ENCODE measurements around the gene NPR2.

NPR2 gene

DNA sequence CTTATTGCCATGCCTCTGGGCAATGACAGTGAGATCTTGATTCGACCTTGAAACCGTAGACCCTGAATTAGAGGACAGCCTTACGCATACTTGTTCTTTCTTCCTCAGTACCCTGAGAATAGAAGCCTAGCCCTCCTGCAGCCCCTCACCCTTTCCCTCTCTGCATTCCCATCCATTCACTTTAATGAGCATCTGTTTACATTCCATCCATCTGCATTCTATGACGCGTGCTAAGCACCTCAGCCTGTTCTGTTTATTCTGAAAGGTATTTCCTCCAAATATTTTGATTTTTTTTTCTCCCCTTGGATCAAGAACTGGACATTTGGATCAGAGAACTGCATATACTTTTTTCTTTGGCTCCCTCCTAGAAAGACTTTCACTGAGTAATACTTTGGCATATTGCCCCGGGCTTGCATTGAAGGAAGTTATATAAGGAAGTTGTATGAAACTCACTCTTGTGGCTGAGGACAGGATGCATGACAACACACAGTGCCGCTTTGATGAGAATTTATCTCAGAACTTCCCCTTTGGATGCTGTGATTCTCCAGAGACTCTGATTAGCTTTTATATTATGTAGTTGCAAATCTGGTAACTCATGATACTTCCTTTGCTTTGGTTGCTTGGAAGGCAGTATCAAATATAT lies 53.4 kb downstream of the NPR2 start:
- TF ChIP-seq, protein P1, sequence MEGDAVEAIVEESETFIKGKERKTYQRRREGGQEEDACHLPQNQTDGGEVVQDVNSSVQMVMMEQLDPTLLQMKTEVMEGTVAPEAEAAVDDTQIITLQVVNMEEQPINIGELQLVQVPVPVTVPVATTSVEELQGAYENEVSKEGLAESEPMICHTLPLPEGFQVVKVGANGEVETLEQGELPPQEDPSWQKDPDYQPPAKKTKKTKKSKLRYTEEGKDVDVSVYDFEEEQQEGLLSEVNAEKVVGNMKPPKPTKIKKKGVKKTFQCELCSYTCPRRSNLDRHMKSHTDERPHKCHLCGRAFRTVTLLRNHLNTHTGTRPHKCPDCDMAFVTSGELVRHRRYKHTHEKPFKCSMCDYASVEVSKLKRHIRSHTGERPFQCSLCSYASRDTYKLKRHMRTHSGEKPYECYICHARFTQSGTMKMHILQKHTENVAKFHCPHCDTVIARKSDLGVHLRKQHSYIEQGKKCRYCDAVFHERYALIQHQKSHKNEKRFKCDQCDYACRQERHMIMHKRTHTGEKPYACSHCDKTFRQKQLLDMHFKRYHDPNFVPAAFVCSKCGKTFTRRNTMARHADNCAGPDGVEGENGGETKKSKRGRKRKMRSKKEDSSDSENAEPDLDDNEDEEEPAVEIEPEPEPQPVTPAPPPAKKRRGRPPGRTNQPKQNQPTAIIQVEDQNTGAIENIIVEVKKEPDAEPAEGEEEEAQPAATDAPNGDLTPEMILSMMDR (conservative IDR thresholded peaks at IDR 0.05; ENCODE audit: low read length) = no peak
- H3K4me3 ChIP-seq (ENCODE audit: low read length) = no peak overlapping the region
- DNase-seq (ENCODE audit: low read depth) = peak; percentile 90

DNA sequence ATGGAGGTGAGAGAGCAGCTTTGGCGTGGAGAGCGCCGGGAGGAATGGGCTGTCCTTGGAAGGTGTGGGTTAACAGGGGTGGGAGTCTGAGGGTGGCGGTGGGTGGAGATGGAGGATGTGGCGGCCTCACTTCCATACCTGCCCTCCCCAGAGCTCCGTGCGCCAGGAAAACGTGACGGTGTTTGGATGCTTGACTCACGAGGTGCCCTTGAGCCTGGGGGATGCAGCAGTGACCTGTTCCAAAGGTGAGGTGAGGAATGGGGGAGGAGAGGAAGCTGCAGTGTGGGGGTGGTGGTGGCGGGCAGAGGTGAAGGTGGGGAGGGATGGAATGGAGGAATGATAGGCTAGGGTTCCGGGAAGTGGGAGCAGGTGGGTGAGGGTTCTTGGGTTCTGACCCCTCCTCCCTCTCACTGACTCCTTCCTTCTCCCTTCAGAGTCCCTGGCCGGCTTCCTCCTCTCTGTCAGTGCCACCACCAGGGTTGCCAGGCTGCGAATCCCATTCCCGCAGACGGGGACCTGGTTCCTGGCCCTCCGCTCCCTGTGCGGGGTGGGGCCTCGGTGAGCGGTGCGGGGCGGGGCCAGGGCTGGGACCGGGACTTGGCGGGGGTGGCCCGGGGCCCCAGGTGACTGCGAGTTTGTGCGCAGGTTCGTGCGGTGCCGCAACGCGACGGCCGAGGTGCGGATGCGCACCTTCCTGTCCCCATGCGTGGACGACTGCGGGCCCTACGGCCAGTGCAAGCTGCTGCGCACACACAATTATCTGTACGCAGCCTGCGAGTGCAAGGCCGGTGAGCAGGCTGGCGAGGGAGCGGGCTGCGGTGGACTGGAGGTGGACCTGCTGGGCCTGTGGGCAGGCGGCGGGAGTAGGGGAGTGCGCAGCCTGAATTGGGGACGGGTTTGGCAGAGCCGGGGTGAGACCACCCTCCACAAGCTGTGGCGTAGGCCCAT lies 54.7 kb downstream of the NPR2 start:
- no peak overlapping the region for H3K4me3 ChIP-seq (ENCODE audit: low read length)
- TF ChIP-seq, protein P1 (conservative IDR thresholded peaks at IDR 0.05; ENCODE audit: low read length) = no peak
- no peak for DNase-seq (ENCODE audit: low read depth)

DNA sequence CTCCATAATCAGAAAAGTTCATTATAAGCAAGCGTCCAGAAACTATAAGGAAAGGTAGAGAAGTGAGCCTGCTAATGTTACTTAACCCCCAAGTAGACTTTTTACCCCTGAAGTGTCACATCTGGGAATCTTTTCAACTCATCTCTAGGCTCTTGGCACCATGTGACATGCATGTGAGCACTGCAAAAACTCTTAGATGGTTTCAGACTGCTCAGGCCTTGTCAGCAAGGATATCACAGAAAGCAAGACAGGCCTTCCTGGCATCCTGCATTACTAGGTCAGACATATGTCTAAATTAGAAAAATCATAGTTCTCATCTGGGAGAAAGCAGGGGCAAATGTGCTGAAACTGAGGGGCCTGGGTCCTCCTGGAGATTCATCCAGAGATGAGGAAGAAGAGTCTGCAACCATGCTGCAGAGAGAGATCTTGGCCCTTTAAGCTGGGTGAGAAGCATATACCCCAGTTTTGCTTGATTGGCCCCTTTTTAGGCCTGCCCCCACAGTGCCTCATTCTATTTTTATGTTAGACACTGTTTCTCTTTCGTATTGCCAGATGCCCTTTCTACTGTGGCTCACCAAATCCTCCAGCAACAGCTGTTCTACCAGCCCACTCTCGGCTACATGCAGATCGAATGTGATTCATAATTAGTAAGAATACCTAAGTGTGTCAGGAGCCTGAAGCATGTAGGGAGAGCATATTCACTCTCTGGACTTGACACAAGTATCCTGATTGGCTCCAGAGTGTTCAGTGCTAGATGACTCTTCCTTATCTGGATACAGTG lies 56.6 kb downstream of the NPR2 start:
- H3K4me3 ChIP-seq (ENCODE audit: low read length) = no peak overlapping the region
- TF ChIP-seq, protein P1 (conservative IDR thresholded peaks at IDR 0.05; ENCODE audit: low read length) = no peak
- peak; percentile 89 for DNase-seq (ENCODE audit: low read depth)

DNA sequence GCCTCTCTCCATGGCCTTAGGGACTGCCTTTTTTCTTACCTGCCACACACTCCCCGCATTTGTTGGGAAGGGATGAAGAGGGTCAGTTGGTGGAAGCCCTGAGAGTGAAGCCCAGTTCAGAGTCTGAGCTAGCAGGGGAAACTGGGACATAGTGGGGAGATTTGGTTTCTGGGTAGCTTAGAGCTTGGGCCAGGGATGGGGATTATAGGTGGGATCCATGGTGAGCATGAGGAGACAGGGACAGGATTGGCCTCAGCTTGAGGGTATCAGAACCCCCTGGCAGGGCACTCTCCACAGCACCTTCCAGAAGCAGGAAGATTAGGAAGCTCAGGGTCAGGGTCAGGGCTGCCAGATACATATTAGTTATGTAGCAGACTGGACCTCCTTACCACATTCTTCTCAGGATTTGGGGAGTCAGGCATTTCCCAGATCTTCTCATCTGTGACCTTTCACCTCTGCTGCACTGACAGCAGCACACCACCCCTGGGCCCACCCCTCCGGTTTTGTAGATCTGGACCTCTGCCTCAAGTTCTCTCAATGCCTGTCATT lies 61.0 kb downstream of the NPR2 start:
- H3K4me3 ChIP-seq (ENCODE audit: low read length) = no peak overlapping the region
- DNase-seq (ENCODE audit: low read depth) = no peak
- TF ChIP-seq, protein P1 (conservative IDR thresholded peaks at IDR 0.05; ENCODE audit: low read length) = no peak

DNA sequence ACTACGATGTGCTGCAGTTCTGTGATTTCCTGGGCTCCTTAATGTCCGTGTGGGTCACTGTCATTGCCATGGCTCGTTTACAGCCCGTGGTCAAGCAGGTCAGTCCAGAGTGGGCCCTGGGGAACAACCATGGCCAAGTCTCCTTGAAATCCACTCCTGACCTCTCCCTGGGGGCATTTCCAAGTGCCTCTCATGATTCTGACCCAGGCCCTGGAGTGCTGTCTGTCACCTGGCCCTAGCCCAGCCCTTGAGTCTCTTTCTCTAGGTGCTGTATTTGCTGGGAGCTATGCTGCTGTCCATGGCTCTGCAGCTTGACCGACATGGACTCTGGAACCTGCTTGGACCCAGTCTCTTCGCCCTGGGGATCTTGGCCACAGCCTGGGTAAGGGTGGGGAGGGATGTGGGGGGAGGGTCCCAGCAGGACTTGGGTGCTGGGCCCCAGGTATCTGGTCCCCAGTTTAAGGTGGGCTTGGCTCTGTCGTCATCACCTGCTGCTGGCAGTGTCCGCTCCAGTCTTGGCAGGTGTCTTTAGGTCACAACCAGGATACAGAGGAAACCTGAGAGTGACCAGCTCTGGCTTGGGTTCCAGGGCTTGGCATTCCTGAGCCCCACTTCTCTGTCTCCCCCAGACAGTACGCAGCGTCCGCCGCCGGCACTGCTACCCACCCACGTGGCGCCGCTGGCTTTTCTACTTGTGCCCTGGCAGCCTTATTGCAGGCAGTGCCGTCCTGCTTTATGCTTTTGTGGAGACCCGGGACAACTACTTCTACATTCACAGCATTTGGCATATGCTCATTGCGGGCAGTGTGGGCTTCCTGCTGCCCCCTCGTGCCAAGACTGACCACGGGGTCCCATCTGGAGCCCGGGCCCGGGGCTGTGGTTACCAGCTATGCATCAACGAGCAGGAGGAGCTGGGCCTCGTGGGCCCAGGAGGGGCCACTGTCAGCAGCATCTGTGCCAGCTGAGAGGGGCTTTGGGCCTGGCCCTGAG lies 61.8 kb downstream of the NPR2 start:
- DNase-seq (ENCODE audit: low read depth) = no peak
- TF ChIP-seq, protein P1 (conservative IDR thresholded peaks at IDR 0.05; ENCODE audit: low read length) = no peak
- H3K4me3 ChIP-seq (ENCODE audit: low read length) = no peak overlapping the region

Measured in AG10803 (cell line).